Kidney (tissue), 14 donors: Measurements from ENCODE around the gene TENM4. TPM values are rescaled to one million over a fixed set of nuclear protein-coding genes. Genes with fewer than 3 reads are reported as not detected.

Experiments used
- DNase-seq, 5 donors: peaks; one replicate each; pipeline ENCODE4 v3.0.0-alpha.2; 2013 to 2020
- FAIRE-seq: peaks from 2 replicates; lab custom pipeline; 2012; peaks lifted over from hg19 to GRCh38; lab: Jason Lieb, UNC
- H3K27ac ChIP-seq, 2 donors: one replicate each; pipeline ENCODE4 v1.7.0; 2013; ENCODE audit warnings: low read depth in 2 of 2, low read length in 2 of 2, inconsistent platforms in 1 of 2
- H3K27me3 ChIP-seq: one replicate; pipeline ENCODE4 v1.7.1; 2013; ENCODE audit warnings: low read length, inconsistent platforms; ENCODE audit not compliant: control insufficient read depth, insufficient read depth
- H3K36me3 ChIP-seq, 3 donors: one replicate each; pipeline versions ENCODE4 v1.7.0 to v1.7.1; 2013; ENCODE audit warnings: low read length in 3 of 3, control low read depth in 1 of 3, inconsistent platforms in 1 of 3; ENCODE audit not compliant: insufficient read depth in 3 of 3, control insufficient read depth in 2 of 3
- H3K4me1 ChIP-seq, 3 donors: one replicate each; pipeline versions ENCODE4 v1.7.0 to v1.7.1; 2013; ENCODE audit warnings: low read length in 3 of 3, inconsistent platforms in 1 of 3, low read depth in 1 of 3; ENCODE audit not compliant: control insufficient read depth in 2 of 3, insufficient read depth in 2 of 3
- H3K4me3 ChIP-seq, 3 donors: one replicate each; pipeline versions ENCODE4 v1.7.0 to v1.8.1; 2013; ENCODE audit warnings: low read length in 3 of 3, control low read depth in 1 of 3, inconsistent platforms in 1 of 3
- H3K9ac ChIP-seq, 3 donors: one replicate each; pipeline versions ENCODE4 v1.7.0 to v1.7.1; 2013; ENCODE audit warnings: low read length in 3 of 3, control low read depth in 1 of 3, inconsistent platforms in 1 of 3
- H3K9me3 ChIP-seq, 3 donors: one replicate each; pipeline versions ENCODE4 v1.7.0 to v1.7.1; 2013; ENCODE audit warnings: low read length in 3 of 3, control low read depth in 1 of 3, inconsistent platforms in 1 of 3; ENCODE audit not compliant: control insufficient read depth in 2 of 3, insufficient read depth in 1 of 3
- intact Hi-C: fragments of 100-400 bp; cut with DNase I; formaldehyde crosslinking; loops from one replicate; pipeline ENCODE4 v1.11.1; 2022
- polyA plus RNA-seq: library from polyadenylated mRNA; stranded (reverse); fragments of 350-450 nt; fragmentation: Illumina TruSeq; extraction: RNeasy Lipid Tissue Mini Kit (QIAGEN cat#74804); gene quantifications from one replicate; pipeline ENCODE4 v1.2.3, GENCODE V29; 2014; ENCODE audit warnings: low read depth, low replicate concordance; ENCODE audit not compliant: insufficient read depth
- total RNA-seq: library from RNA; stranded (reverse); fragmentation: NEBNext Ultra II Directional; extraction: Animal tissue kit (Norgen Biotek cat#: 25700); gene quantifications from one replicate; pipeline ENCODE4 v1.2.1, GENCODE V29; 2021
- TF ChIP-seq, protein P1 (sequence below): IDR thresholded peaks from 3 replicates; pipeline ENCODE4 v1.5.1; 2012; ENCODE audit warnings: mild to moderate bottlenecking, moderate library complexity, borderline replicate concordance; ENCODE audit not compliant: insufficient read depth; ENCODE audit errors: extremely low read depth
- donor health status: control.
- donor health status: control.
- donor health status: control.
- donor health status: control.
- donor health status: control.
- donor health status: DM: yes; HTN: yes; CAD: no.
- donor health status: Normal renal cell carcinoma (clear cell type).

The TENM4 gene
- total and polyA plus RNA-seq, 2 donors from 2014 or later: 0.34 to 31.0 TPM

DNA sequence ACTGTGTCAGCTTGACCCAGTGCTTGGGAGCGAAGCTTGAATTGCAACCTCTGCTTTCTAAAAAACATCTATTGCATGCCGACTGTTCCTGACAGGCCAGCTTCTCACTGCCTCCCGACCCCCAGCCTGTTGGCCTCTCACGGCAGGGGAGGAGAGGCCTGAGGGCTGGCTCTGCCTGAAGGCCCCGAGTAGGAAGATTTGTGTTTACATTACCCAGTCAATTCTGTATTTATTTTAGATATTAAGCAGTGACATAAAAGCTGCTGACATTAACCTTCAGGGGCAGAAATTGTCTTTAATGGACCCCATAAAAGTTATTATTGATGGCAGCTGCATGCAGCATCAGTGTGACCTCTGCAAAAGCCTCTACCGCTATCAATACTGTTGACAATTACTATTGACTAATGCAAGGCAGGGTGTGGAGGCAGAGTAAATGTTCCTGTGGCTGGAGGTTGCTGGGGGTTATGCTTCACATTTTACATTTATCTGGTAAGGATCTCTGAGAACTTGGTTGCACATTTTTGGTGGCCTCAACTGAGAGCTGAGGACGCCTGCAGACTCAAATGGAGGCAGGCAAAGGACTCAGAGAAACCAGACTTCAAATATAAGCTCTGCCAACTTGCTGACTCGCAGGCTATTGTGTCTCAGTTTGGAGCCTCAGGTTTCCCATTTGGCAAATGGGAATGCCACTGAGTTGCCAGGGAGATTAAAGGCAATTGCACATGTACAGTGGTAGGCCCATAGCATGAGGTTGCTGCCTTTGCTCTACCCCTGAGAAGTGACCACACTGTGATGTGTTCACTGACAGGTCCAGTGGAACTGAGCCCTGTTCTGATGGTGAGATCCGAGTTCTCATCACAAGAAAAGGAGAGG, 380.5 kb downstream of the TENM4 start:
- Histone ChIP-seq H3K9me3 (no peaks in the 10 kb centered on the region), H3K9ac (no peak overlapping the region), H3K4me3 (no peak overlapping the region), H3K27me3 (no peaks in the 10 kb centered on the region), H3K27ac (no peak overlapping the region), H3K36me3 (no peaks in the 10 kb centered on the region), H3K4me1 (no peaks in the 10 kb centered on the region)
- TF ChIP-seq, protein P1, sequence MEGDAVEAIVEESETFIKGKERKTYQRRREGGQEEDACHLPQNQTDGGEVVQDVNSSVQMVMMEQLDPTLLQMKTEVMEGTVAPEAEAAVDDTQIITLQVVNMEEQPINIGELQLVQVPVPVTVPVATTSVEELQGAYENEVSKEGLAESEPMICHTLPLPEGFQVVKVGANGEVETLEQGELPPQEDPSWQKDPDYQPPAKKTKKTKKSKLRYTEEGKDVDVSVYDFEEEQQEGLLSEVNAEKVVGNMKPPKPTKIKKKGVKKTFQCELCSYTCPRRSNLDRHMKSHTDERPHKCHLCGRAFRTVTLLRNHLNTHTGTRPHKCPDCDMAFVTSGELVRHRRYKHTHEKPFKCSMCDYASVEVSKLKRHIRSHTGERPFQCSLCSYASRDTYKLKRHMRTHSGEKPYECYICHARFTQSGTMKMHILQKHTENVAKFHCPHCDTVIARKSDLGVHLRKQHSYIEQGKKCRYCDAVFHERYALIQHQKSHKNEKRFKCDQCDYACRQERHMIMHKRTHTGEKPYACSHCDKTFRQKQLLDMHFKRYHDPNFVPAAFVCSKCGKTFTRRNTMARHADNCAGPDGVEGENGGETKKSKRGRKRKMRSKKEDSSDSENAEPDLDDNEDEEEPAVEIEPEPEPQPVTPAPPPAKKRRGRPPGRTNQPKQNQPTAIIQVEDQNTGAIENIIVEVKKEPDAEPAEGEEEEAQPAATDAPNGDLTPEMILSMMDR: no peak
- FAIRE-seq (no peak), DNase-seq (no peak)
- intact Hi-C loops: no loop called here

DNA sequence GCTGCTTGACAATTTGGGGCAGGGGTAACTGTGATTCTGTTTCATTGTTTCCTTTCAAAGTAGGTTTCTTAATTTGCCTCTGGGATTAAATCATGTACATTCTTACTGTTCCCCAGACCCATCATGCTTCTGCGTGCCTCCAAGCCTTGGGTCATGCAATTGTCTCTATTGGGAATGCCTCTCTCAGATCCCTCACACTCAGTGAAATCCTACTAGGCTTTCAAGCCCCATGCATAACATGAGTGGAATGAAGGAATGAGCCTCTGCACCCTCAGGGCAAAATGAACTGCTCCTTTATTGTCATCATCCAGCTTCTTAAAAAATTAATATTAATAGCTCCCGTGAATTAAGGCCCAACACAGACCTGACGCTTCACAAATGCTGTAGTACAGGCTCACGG, 381.7 kb downstream of the TENM4 start:
- TF ChIP-seq, protein P1: no peak
- no peak overlapping the region for H3K27ac ChIP-seq
- no peak overlapping the region for H3K4me3 ChIP-seq
- no peaks in the 10 kb centered on the region for H3K4me1 ChIP-seq
- FAIRE-seq (no peak), DNase-seq (no peak)
- H3K36me3 ChIP-seq: no peaks in the 10 kb centered on the region
- intact Hi-C loops: no loop called here
- no peaks in the 10 kb centered on the region for H3K9me3 ChIP-seq
- no peaks in the 10 kb centered on the region for H3K27me3 ChIP-seq
- no peak overlapping the region for H3K9ac ChIP-seq

DNA sequence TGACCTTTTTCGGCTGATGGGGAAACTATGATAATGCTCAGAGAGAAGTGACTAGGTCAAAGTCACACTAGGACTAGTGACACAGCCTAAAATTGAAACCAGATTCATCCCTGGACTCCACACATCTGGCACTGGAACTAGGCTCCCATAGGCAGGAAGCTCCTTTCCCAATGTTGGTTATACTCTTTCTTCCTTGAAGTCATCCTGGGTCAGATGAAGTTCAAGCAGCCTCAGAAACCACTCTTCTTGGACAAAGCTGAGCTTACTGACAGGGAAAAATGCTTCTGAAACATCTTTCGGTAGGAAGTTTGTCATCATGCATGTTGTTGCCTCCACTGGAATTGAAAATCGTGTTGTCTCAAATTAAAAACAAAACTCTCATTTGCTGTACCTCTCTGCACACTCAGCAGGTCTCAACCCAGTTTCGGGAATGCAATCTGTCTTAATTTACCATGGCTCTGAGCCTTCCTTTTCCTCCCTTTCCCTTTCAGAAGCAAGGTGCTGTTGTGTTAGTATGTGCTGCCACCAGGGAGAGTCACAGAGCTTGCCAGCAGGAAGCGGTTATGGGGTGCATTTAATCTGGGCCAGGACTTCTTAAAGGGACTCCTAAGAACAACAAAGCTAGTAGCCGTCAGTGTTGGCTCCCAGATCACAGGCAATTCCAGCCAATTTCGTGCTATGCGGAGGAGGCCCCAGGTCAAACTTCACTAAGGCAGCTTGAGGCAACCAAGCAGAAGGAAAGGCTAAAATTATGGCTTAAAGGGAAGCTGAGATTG, 384.8 kb downstream of the TENM4 start:
- Histone ChIP-seq H3K27me3 (no peaks in the 10 kb centered on the region), H3K27ac (no peak overlapping the region), H3K4me1 (no peaks in the 10 kb centered on the region), H3K4me3 (no peak overlapping the region), H3K9me3 (no peaks in the 10 kb centered on the region), H3K36me3 (no peaks in the 10 kb centered on the region), H3K9ac (no peak overlapping the region)
- FAIRE-seq (no peak), DNase-seq (peak in 1 of 5 donors; percentile 44)
- TF ChIP-seq, protein P1: no peak
- intact Hi-C loops: no loop called here
